Measurements from ENCODE around the gene RNF146. TPM values are rescaled to one million over a fixed set of nuclear protein-coding genes. Genes with fewer than 3 reads are reported as not detected.

Gene RNF146
- total and polyA plus RNA-seq, 2 of the 13 experiments (the other 11 are each of a cell fraction or from before 2014, with no cell fraction given), result 18.8 to 27.6 TPM

DNA sequence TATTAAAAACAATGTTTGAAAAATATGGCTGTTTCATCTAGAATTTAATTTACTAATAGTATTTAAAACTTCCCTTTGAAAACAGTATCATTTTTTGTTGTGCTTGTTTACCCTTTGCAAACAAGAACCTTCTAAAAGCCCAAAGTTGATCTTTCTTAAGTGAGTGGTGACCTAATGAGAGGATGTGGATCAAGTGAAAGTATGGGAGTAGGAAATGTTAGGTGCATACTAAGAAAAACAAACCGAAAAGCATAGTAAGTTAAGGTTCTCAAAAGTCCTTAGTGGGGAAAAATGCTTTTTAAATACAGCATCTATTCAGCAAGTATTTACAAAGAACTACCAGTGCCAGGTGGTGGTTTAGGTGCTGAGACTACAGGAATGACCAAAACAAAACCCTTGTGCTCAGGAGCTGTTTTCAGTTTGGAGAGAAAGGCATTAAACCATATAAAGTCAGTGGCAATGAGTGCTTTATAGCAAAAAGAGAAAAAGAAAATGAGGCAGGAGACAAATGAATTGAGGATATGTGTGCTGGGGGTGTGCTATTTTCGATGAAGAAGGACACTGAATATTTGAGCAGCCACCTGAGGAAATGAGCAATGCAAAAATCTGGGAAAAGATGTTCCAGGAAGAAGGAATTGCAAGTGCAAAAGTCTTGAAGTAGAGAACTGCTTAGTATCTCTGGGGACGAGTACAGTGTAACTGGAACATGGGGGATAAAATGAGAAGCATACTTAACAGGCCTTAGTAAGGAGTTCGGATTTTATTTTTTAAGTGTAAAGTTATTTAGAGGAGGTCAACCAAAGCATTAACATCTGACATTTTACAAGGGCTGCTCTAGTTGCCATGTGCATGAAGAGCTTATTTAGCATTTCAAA, 24.0 kb downstream of the RNF146 start:
- WGBS (ENCODE audit: low lambda C conversion rate), result 93% methylated on average over 4 of the region's 4 CpGs
- no peak overlapping the region for H3K9ac ChIP-seq (ENCODE audit: insufficient read depth, low read depth, low read length)
- H3K4me2 ChIP-seq (ENCODE audit: low read depth, low read length), result no peak overlapping the region
- no peaks in the 10 kb centered on the region for H4K20me1 ChIP-seq (ENCODE audit: insufficient read depth, low read length)
- H3K9me3 ChIP-seq (ENCODE audit: low read length), result no peaks in the 10 kb centered on the region
- in situ Hi-C loops (cut with HindIII; ENCODE audit: extremely low pct_ligation_motif_present, low pct_unique_long_range_greater_than_20kb) (no loop called here), intact Hi-C loops (cut with micrococcal nuclease; ENCODE audit: unreplicated experiment) (no loop called here)
- BruUV-seq (replicated peaks), result no TSS peak
- TF ChIP-seq ZNF7 (CRISPR knock-in tag; IDR thresholded peaks at IDR 0.05), result no peak
- TF ChIP-seq, protein P1, sequence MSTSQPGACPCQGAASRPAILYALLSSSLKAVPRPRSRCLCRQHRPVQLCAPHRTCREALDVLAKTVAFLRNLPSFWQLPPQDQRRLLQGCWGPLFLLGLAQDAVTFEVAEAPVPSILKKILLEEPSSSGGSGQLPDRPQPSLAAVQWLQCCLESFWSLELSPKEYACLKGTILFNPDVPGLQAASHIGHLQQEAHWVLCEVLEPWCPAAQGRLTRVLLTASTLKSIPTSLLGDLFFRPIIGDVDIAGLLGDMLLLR (CRISPR knock-in tag; IDR thresholded peaks at IDR 0.05), result no peak
- no peak for TF ChIP-seq SRSF9 (IDR thresholded peaks at IDR 0.05; ENCODE audit: borderline replicate concordance, insufficient read depth, low read depth, low read length, poor library complexity, severe bottlenecking)
- no peak for TF ChIP-seq ZBTB3 (CRISPR knock-in tag; IDR thresholded peaks at IDR 0.05; ENCODE audit: borderline replicate concordance, low read depth)
- TF ChIP-seq, protein P2, sequence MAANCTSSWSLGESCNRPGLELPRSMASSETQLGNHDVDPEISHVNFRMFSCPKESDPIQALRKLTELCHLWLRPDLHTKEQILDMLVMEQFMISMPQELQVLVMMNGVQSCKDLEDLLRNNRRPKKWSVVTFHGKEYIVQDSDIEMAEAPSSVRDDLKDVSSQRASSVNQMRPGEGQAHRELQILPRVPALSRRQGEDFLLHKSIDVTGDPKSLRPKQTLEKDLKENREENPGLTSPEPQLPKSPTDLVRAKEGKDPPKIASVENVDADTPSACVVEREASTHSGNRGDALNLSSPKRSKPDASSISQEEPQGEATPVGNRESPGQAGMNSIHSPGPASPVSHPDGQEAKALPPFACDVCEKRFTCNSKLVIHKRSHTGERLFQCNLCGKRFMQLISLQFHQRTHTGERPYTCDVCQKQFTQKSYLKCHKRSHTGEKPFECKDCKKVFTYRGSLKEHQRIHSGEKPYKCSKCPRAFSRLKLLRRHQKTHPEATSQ (CRISPR knock-in tag; IDR thresholded peaks at IDR 0.05; ENCODE audit: borderline replicate concordance), result no peak
- DNase-seq (ENCODE audit: low spot score), result no peak
- no peak for FAIRE-seq
- ChIA-PET CTCF (ENCODE audit: low intra/inter-chr PET ratio, low total read pairs) (no interaction called here), POLR2A (interaction anchor here (1.1 kb wide), 1 partner anchor 24 kb away, joined by 6 read pairs; the partner anchor contains the start of gene RNF146)
- no peaks in the 10 kb centered on the region for H3K27me3 ChIP-seq (ENCODE audit: control insufficient read depth in 1 of 2, insufficient read depth in 2 of 2, low read length in 2 of 2)
- no peak overlapping the region for H3K27ac ChIP-seq (ENCODE audit: extremely low read length, insufficient read depth, low read length)
- H3K79me2 ChIP-seq (ENCODE audit: insufficient read depth, low read length), result no peaks in the 10 kb centered on the region
- H2AFZ ChIP-seq (ENCODE audit: low read length), result no peak overlapping the region
- ATAC-seq, result no peak
- H3K4me3 ChIP-seq (replicated peaks in 1 of 3; ENCODE audit: insufficient read depth in 1 of 3, low read depth in 2 of 3, low read length in 3 of 3), result no peak overlapping the region
- H3K36me3 ChIP-seq (replicated peaks in 1 of 2; ENCODE audit: control insufficient read depth in 1 of 2, insufficient read depth in 2 of 2, low read length in 2 of 2), result peaks cover 10 to 15% of the 10 kb centered on the region in 2 experiments; a peak in 4 of 5 replicates
- H3K4me1 ChIP-seq (ENCODE audit: insufficient read depth, low read length), result no peaks in the 10 kb centered on the region
